Upper lobe of right lung (tissue), 1 donor: ENCODE results near the gene ELF2. TPM values are rescaled to one million over a fixed set of nuclear protein-coding genes. Genes with fewer than 3 reads are reported as not detected.

Experiments used
- ATAC-seq: fragments of 200-7000 bp; cut with Tn5 transposase; one replicate; pipeline ENCODE4 v1.9.1; 2020; ENCODE audit warnings: mild to moderate bottlenecking, moderate library complexity
- DNase-seq: peaks from one replicate; pipeline ENCODE4 v3.0.0-alpha.2; 2020
- H3K27ac ChIP-seq: fragments of 200-600 bp; one replicate; pipeline ENCODE4 v1.8.0; 2022
- H3K27me3 ChIP-seq: fragments of 200-600 bp; one replicate; pipeline ENCODE4 v1.8.0; 2022; ENCODE audit warnings: mild to moderate bottlenecking
- H3K36me3 ChIP-seq: fragments of 200-600 bp; one replicate; pipeline ENCODE4 v1.8.0; 2022
- H3K4me1 ChIP-seq: fragments of 200-600 bp; one replicate; pipeline ENCODE4 v1.8.0; 2022
- H3K4me3 ChIP-seq: fragments of 200-600 bp; one replicate; pipeline ENCODE4 v1.8.0; 2022; ENCODE audit warnings: mild to moderate bottlenecking
- H3K9me3 ChIP-seq: fragments of 200-600 bp; one replicate; pipeline ENCODE4 v1.8.0; 2022
- CTCF ChIP-seq: fragments of 200-600 bp; IDR thresholded peaks from one replicate; pipeline ENCODE4 v1.8.0; 2022; ENCODE audit warnings: antibody characterized with exemption
- intact Hi-C: fragments of 100-400 bp; cut with DNase I; formaldehyde crosslinking; loops from one replicate; pipeline ENCODE4 v1.11.0; 2022
- total RNA-seq: library from RNA; stranded (reverse); fragmentation: NEBNext Ultra II Directional; extraction: Animal tissue kit (Norgen Biotek cat#: 25700); gene quantifications from one replicate; pipeline ENCODE4 v1.2.1, GENCODE V29; 2021
- donor health status: DM: no; HTN: yes; CAD: no; lungs with severe emphysema.

Gene ELF2
- total RNA-seq, 1 donor from 2014 or later: 48.2 TPM

- no peaks in the 10 kb centered on the region for H3K36me3 ChIP-seq
- H3K27ac ChIP-seq: no peak overlapping the region
- DNase-seq (no peak), ATAC-seq (no peak)
- H3K4me1 ChIP-seq: peaks cover 17% of the 10 kb centered on the region
- H3K4me3 ChIP-seq: no peak overlapping the region
- intact Hi-C loops: no loop called here
- TF ChIP-seq CTCF: no peak
- no peaks in the 10 kb centered on the region for H3K27me3 ChIP-seq
- no peaks in the 10 kb centered on the region for H3K9me3 ChIP-seq
These were observed 158.5 kb downstream of the ELF2 start for GRCh38 chr4:139018501-139018900.

DNA sequence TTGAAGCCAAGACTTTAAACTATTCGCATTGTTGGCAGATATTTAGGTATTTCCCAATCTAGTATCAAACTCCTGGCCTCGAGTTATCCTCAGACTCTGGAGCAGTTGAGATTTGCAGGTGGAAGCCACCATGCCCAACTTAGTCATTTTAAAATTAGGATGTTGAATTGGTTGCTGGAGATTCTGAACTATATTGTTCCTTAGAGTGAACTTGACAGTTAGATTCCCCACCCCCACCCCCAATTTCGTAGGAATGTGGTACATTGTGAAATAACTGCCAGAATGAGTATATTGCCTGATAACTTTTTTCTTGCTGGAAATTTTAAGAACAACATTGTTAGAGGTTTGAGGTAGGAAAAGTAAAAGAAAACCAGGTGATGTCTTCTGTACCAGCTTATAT lies 159.2 kb downstream of the ELF2 start:
- DNase-seq (no peak), ATAC-seq (no peak)
- no peaks in the 10 kb centered on the region for H3K36me3 ChIP-seq
- H3K9me3 ChIP-seq: no peaks in the 10 kb centered on the region
- no peak overlapping the region for H3K4me3 ChIP-seq
- no peak overlapping the region for H3K27ac ChIP-seq
- peaks cover 17% of the 10 kb centered on the region for H3K4me1 ChIP-seq
- no peaks in the 10 kb centered on the region for H3K27me3 ChIP-seq
- intact Hi-C loops: no loop called here
- no peak for TF ChIP-seq CTCF

DNA sequence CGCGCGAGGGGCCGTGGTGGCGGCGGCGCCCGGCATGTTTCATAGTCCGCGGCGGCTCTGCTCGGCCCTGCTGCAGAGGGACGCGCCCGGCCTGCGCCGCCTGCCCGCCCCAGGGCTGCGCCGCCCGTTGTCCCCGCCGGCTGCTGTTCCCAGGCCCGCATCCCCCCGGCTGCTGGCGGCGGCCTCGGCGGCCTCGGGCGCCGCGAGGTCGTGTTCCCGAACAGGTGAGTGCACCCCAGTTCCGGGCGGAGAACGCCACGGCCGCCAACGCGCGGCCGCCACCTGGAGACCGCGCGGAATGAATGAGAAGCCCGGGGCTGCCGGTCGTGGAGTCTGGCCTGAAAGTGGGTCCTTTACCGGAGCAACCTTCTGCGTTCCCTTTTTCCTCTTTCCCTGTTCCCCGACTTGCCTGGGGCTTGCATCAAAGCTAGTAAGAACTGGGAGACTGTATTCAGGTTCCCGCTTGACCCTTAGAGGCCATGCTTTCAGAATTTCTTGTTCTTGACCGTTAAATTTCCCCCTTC lies 161.0 kb downstream of the ELF2 start:
- peak; percentile 83 for DNase-seq
- peaks cover 17% of the 10 kb centered on the region for H3K4me1 ChIP-seq
- no peak for TF ChIP-seq CTCF
- H3K4me3 ChIP-seq: peak overlapping the region; percentile 62
- H3K27ac ChIP-seq: peak overlapping the region; percentile 88
- intact Hi-C loops: no loop called here
- no peaks in the 10 kb centered on the region for H3K27me3 ChIP-seq
- no peak for ATAC-seq
- no peaks in the 10 kb centered on the region for H3K36me3 ChIP-seq
- H3K9me3 ChIP-seq: no peaks in the 10 kb centered on the region

GRCh38 chr4:139015269-139015947 lies 161.6 kb downstream of the ELF2 start, which contains the start of gene NOCT:
Gene NOCT, plus strand, starts transcription at chr4:139015781. Its CDS starts 201 bp downstream, at chr4:139015982.
- Histone ChIP-seq H3K4me1 (peaks cover 14% of the 10 kb centered on the region), H3K4me3 (peak within 1 kb of the TSS; percentile 62), H3K27me3 (no peaks in the 10 kb centered on the region), H3K27ac (peak within 1 kb of the TSS; percentile 88), H3K36me3 (no peaks in the 10 kb centered on the region), H3K9me3 (no peaks in the 10 kb centered on the region)
- intact Hi-C loops: no loop called here
- peak; percentile 96 for DNase-seq
- peak; percentile 97 for ATAC-seq
- peak; percentile 22 for TF ChIP-seq CTCF

- no peak for TF ChIP-seq CTCF
- no peak for DNase-seq
- H3K27ac ChIP-seq: peak overlapping the region; percentile 88
- H3K36me3 ChIP-seq: no peaks in the 10 kb centered on the region
- peak overlapping the region; percentile 62 for H3K4me3 ChIP-seq
- intact Hi-C loops: no loop called here
- H3K4me1 ChIP-seq: peaks cover 11% of the 10 kb centered on the region
- no peaks in the 10 kb centered on the region for H3K9me3 ChIP-seq
- no peak for ATAC-seq
- H3K27me3 ChIP-seq: no peaks in the 10 kb centered on the region
These were observed 162.4 kb downstream of the ELF2 start for GRCh38 chr4:139014371-139015268.
